IPS-20b (cell line): Measurements from ENCODE around the gene MAST4.

Experiments
- H3K27ac ChIP-seq: one replicate; pipeline ENCODE4 v1.5.1; 2013; ENCODE audit warnings: low read length
- H3K27me3 ChIP-seq: 2 replicates; pipeline ENCODE4 v1.6.1; 2013; ENCODE audit warnings: mild to moderate bottlenecking, low read length, inconsistent platforms; ENCODE audit not compliant: insufficient read depth
- H3K36me3 ChIP-seq: 2 replicates; pipeline ENCODE4 v1.6.1; 2013; ENCODE audit warnings: low read depth, mild to moderate bottlenecking, inconsistent platforms, low read length, moderate library complexity; ENCODE audit not compliant: insufficient read depth
- H3K4me1 ChIP-seq: 2 replicates; pipeline ENCODE4 v1.6.1; 2013; ENCODE audit warnings: mild to moderate bottlenecking, control low read depth, inconsistent platforms, low read length, moderate library complexity; ENCODE audit not compliant: insufficient read depth
- H3K4me3 ChIP-seq: 2 replicates; pipeline ENCODE4 v1.5.1; 2013; ENCODE audit warnings: mild to moderate bottlenecking, low read length, inconsistent platforms
- H3K9ac ChIP-seq: 2 replicates; pipeline ENCODE4 v1.6.1; 2013; ENCODE audit warnings: low read depth, mild to moderate bottlenecking, inconsistent platforms, low read length, moderate library complexity
- H3K9me3 ChIP-seq: 2 replicates; pipeline ENCODE4 v1.6.1; 2013; ENCODE audit warnings: mild to moderate bottlenecking, low read depth, low read length, inconsistent platforms; ENCODE audit not compliant: insufficient read depth

Gene MAST4

DNA sequence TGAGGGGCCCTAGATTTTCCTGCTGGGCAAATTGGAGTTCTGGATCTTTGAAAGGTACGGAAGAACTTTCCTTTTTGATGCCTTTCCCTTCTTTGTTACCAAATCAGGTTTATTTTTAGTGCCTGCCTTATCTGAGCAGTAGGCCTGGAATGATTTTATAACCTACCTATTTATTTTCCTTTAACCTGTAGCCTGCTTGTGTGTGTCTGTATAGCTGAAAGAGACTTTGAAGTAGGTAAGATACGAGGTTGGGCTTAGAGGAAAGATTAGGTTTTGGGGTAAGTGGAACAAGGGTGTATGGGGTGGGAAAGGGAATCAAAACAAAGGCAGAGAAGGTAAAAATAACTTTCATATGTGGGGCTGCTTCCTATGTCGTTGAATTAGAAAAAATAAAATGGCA is 389.2 kb downstream of the MAST4 start:
- Histone ChIP-seq H3K4me3 (no peak overlapping the region), H3K36me3 (no peaks in the 10 kb centered on the region), H3K27me3 (no peaks in the 10 kb centered on the region), H3K9ac (no peak overlapping the region), H3K4me1 (peaks cover 20% of the 10 kb centered on the region), H3K9me3 (no peaks in the 10 kb centered on the region), H3K27ac (no peak overlapping the region)

DNA sequence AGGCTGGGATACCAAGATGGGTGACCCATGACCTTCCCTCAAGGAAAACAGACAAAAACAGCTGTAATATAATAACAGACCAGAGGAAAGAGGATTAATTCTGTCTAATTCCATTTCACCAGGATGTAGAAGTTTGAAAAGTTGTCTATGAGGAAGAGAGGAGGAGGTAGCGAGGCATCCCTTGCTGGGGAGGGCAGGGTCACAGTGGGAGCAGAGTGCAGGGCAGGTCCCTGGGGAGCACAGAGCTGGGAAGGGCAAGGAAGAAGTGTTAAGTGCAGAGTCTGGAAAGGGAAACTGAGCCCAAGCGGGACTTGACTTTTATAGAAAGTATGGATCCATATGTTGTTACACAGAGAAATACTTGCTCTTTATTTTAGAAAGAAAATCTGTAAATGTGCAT is 389.8 kb downstream of the MAST4 start:
- no peaks in the 10 kb centered on the region for H3K36me3 ChIP-seq
- H3K4me3 ChIP-seq: no peak overlapping the region
- H3K9ac ChIP-seq: no peak overlapping the region
- H3K27me3 ChIP-seq: no peaks in the 10 kb centered on the region
- H3K4me1 ChIP-seq: peaks cover 20% of the 10 kb centered on the region
- H3K9me3 ChIP-seq: no peaks in the 10 kb centered on the region
- no peak overlapping the region for H3K27ac ChIP-seq

DNA sequence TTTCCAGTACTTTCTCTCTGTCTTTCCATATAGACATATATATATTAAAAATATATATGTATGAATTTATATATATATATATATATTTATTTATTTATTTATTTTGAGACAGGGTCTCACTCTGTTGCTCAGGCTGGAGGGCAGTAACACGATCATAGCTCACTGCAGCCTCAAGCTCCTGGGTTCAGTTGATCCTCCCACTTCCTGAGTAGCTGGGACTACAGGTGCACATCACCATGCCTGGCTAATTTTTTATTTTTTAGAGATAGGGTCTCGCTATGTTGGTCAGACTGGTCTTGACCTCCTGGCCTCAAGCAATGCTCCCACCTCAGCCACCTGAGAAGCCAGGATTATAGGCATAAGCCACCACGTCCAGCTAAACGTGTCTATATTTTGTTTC is 390.3 kb downstream of the MAST4 start:
- peaks cover 20% of the 10 kb centered on the region for H3K4me1 ChIP-seq
- H3K36me3 ChIP-seq: no peaks in the 10 kb centered on the region
- no peak overlapping the region for H3K9ac ChIP-seq
- no peak overlapping the region for H3K27ac ChIP-seq
- H3K27me3 ChIP-seq: no peaks in the 10 kb centered on the region
- H3K9me3 ChIP-seq: no peaks in the 10 kb centered on the region
- H3K4me3 ChIP-seq: no peak overlapping the region

DNA sequence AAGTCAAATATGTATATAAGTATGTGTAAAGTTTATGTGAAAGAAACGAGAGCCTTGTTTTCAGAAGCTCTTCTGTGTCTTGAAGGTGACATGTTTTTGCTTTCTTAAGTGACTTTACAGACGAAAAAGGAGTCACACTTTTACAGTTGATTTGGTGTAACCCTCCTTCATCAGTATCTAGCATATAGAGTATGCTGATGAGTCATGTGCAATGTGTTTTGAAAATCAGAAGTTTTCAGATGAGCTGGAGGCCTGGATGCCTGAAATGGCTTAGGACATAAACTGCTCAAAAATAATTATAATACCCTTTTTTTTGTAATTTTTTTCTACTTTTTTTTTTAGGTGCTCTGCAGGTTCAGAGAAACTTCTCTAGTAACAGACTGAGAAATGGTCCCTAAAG is 390.9 kb downstream of the MAST4 start:
- H3K27ac ChIP-seq: no peak overlapping the region
- no peaks in the 10 kb centered on the region for H3K9me3 ChIP-seq
- no peaks in the 10 kb centered on the region for H3K36me3 ChIP-seq
- H3K4me1 ChIP-seq: peaks cover 20% of the 10 kb centered on the region
- no peaks in the 10 kb centered on the region for H3K27me3 ChIP-seq
- H3K9ac ChIP-seq: no peak overlapping the region
- H3K4me3 ChIP-seq: no peak overlapping the region

DNA sequence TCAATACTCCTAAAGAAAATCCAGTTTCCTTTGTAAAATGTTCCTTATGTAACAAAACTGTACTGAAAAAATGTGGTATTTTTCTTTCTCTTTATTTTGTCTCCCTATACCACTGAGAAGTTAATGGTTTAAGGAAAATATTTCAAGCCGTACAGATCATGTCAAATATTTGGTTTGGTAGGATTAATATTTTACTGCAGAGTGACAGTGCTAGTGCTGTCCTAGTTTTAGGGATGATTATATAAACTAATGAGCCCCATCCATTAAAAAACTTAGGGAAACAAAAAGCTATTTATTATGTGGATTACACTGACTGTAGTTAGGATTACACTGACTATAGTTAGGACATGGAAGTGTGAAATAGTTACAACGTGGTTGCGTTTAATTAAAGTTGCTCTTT is 391.3 kb downstream of the MAST4 start:
- Histone ChIP-seq H3K9ac (no peak overlapping the region), H3K27ac (no peak overlapping the region), H3K4me3 (no peak overlapping the region), H3K36me3 (no peaks in the 10 kb centered on the region), H3K9me3 (no peaks in the 10 kb centered on the region), H3K27me3 (no peaks in the 10 kb centered on the region), H3K4me1 (peaks cover 20% of the 10 kb centered on the region)

DNA sequence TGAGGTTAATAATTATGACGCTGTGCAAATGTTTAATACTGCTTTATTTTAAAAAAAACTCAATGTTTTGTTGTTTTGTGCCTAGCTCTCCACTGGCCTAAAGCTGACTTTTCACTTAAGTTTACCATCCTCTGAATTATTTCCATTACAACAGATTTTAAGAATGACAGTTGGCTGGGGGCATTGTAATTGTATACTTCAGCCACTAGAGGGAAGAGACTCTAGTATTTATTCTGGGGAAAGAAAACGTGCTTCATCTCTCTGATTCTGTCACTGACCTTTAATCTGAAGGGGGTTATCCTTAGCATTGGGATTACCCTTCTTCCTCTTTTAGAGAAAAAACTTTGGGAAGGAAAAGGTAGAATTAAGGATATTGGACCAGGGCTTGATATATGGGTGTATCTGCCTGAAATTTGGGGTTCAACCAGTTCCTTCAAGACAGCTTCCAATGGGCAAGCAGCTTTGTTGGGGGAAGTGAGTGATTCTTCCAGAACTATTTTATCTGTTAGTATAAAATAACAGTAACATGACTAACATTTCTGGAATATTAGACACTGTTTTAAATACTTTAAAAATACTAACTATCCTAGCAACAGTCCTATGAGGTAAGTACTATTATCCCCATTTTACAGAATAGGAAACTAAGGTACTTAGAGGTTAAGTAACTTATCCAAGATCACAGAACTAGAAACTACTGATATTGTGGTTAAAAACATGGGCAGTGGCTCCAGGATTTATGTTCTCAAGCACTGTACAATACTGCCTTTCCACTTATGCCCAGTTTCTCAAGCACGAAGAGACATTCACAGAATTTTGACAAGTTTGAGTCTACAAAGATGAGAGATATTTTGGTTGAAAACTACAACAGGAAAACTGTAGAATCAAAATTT is 392.0 kb downstream of the MAST4 start:
- Histone ChIP-seq H3K9me3 (no peaks in the 10 kb centered on the region), H3K27me3 (no peaks in the 10 kb centered on the region), H3K9ac (no peak overlapping the region), H3K4me1 (peaks cover 18% of the 10 kb centered on the region), H3K4me3 (no peak overlapping the region), H3K27ac (no peak overlapping the region), H3K36me3 (no peaks in the 10 kb centered on the region)

DNA sequence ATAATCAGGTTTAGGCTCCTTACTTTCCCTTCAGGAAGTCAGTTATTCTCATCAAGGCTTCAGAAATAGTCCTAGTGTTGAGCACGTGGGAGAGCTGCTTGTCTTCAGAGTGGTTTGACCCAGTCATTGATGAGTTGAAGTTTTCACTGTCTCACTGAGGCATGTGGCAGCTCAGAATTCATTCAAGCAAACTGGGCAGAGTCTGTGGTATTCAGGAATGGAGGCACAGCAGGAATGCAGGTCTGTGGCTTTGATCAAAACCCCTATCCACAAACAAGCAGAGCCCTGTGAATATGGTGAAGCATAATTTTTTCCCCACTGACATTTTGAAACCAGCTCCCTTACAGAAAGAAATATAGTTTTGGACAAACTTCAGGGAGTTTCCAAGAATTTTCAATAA is 393.1 kb downstream of the MAST4 start:
- no peaks in the 10 kb centered on the region for H3K9me3 ChIP-seq
- H3K36me3 ChIP-seq: no peaks in the 10 kb centered on the region
- no peak overlapping the region for H3K9ac ChIP-seq
- no peaks in the 10 kb centered on the region for H3K27me3 ChIP-seq
- H3K4me3 ChIP-seq: no peak overlapping the region
- peaks cover 15% of the 10 kb centered on the region for H3K4me1 ChIP-seq
- no peak overlapping the region for H3K27ac ChIP-seq

DNA sequence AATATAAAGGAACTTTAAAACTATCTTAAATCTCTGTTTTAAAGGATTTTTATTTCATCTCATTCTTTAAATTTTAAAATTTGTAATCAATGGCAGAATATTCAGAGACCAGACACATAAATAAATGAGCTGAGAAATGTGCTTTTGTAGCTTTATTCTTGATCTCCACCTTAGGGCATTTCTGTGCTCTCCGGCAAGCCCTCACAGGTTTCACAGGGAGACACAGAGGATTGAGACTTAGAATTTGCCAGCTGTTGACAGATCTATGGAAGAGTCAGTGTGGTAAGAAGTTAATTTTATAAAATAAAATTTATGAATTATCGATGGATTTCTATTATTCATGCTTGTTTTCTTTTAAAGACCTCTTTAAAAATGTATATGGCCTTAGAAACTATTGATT is 393.6 kb downstream of the MAST4 start:
- H3K9me3 ChIP-seq: no peaks in the 10 kb centered on the region
- no peaks in the 10 kb centered on the region for H3K36me3 ChIP-seq
- H3K27ac ChIP-seq: no peak overlapping the region
- H3K9ac ChIP-seq: no peak overlapping the region
- peaks cover 15% of the 10 kb centered on the region for H3K4me1 ChIP-seq
- H3K27me3 ChIP-seq: no peaks in the 10 kb centered on the region
- H3K4me3 ChIP-seq: no peak overlapping the region

DNA sequence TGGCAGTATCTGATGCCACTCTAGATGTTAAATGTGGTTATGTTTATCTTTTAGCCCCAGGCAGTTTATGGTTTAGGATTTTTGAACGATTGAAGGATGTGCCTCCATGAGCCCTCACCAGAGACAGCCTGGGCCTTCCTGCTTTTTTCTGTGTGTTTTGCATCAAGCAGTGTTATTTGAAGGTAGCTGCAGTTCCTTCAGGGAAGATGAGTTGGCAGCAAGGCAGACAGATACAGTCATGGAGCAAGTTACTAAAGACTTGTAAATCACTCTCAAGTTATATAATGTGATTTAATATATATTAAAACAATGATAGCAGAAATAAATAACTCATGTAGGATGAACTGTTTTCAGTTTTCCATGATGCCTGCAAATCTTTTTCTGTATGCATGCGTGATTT is 395.6 kb downstream of the MAST4 start:
- Histone ChIP-seq H3K4me1 (peaks cover 8% of the 10 kb centered on the region; the same call in 1 of the 2 replicates), H3K27ac (no peak overlapping the region)

DNA sequence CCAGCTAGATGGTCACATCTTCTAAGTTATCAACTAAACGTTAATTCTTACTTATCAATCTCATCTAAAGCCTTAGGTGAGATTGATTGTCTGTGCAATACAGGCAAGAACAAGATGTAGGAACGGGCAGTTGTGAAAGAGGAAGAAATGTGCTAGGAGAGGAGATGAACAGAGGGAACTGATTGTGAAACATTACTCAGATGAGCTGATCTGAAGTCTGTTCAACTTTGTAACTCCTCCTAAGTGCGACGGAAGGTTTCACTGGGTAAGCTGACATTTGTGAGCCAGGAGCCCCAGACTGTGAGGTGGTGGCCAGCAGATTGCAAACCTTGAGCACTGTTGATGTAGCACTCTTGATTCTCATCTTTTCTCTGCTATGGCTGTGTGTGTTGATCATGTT is 396.4 kb downstream of the MAST4 start:
- Histone ChIP-seq H3K4me3 (no peak overlapping the region), H3K4me1 (peaks cover 8% of the 10 kb centered on the region; the same call in 1 of the 2 replicates), H3K27me3 (no peaks in the 10 kb centered on the region), H3K36me3 (no peaks in the 10 kb centered on the region), H3K27ac (no peak overlapping the region), H3K9ac (no peak overlapping the region), H3K9me3 (no peaks in the 10 kb centered on the region)

More for the DNA sequence above, 395.6 kb downstream of the MAST4 start:
- no peaks in the 10 kb centered on the region for H3K36me3 ChIP-seq
- no peaks in the 10 kb centered on the region for H3K27me3 ChIP-seq
- no peaks in the 10 kb centered on the region for H3K9me3 ChIP-seq
- H3K9ac ChIP-seq: no peak overlapping the region
- H3K4me3 ChIP-seq: no peak overlapping the region

DNA sequence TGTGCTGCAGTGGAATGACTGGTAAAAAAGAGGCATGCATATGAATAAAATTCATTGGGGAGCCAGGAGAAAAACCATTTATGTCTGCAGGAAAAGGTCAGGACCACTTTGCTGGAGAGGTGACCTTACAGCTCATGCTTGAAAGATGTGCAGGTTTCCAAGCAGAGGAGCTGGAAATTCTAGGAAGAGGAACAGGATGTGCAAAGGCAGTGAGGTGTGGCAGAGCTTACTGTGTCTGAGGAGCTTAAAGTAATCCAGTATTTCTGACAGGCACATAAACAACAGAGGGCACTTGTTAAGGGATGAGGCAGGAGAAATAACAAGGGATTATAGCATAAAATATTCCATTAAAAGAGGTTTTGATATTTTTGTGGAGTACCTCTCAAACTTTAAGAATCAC is 397.3 kb downstream of the MAST4 start:
- no peaks in the 10 kb centered on the region for H3K27me3 ChIP-seq
- H3K4me1 ChIP-seq: 0 out of 2 replicates have a peak, but pooled peaks cover 4% of the 10 kb centered on the region
- H3K27ac ChIP-seq: no peak overlapping the region
- H3K9me3 ChIP-seq: no peaks in the 10 kb centered on the region
- no peaks in the 10 kb centered on the region for H3K36me3 ChIP-seq
- H3K9ac ChIP-seq: no peak overlapping the region
- no peak overlapping the region for H3K4me3 ChIP-seq

DNA sequence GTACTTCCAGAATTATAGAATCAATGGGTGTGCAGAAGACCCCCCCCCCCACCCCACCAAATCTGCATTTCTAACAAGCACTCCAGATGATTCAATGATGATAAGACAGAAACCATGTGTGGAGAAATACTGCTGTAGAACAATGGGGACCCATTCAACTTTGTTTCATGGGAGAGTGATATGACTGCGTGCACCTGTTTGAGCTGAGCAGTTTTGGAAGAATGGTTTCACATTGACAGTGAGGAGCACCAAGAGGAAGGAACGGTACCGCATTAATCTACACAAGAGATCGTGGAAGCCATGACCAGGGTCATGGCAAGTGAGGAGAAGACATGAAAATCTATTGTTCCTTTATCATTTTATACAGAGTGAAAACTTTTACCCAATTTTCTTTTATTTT is 397.7 kb downstream of the MAST4 start:
- H3K4me1 ChIP-seq: 0 out of 2 replicates have a peak, but pooled peaks cover 4% of the 10 kb centered on the region
- no peaks in the 10 kb centered on the region for H3K27me3 ChIP-seq
- H3K9ac ChIP-seq: no peak overlapping the region
- no peaks in the 10 kb centered on the region for H3K36me3 ChIP-seq
- no peak overlapping the region for H3K4me3 ChIP-seq
- no peak overlapping the region for H3K27ac ChIP-seq
- no peaks in the 10 kb centered on the region for H3K9me3 ChIP-seq
